HG03108 (cell line): ENCODE results near the gene OSBPL1A.

Experiments
- ATAC-seq: cut with Tn5 transposase; IDR thresholded peaks from one replicate; pipeline ENCODE4 v1.9.1; 2021; ENCODE audit warnings: moderate library complexity; ENCODE audit not compliant: unreplicated experiment

Gene OSBPL1A

GRCh38 chr18:24270358-24270936, 127.2 kb downstream of the OSBPL1A start:
- ATAC-seq: no peak

GRCh38 chr18:24268784-24269550, 128.7 kb downstream of the OSBPL1A start:
- no peak for ATAC-seq

- no peak for ATAC-seq
These were observed 129.7 kb downstream of the OSBPL1A start for GRCh38 chr18:24267878-24268277.

- ATAC-seq: no peak
These were observed 131.5 kb downstream of the OSBPL1A start for GRCh38 chr18:24266131-24266530.

- no peak for ATAC-seq
These were observed 132.0 kb downstream of the OSBPL1A start for GRCh38 chr18:24265502-24266064.

- no peak for ATAC-seq
These were observed 134.6 kb downstream of the OSBPL1A start for GRCh38 chr18:24263050-24263449.

- no peak for ATAC-seq
These were observed 135.5 kb downstream of the OSBPL1A start for GRCh38 chr18:24262087-24262486.

GRCh38 chr18:24259869-24260641, 137.6 kb downstream of the OSBPL1A start:
- ATAC-seq: no peak

GRCh38 chr18:24254071-24254470, 143.6 kb downstream of the OSBPL1A start:
- no peak for ATAC-seq

GRCh38 chr18:24249716-24250115, 147.9 kb downstream of the OSBPL1A start:
- ATAC-seq: no peak

- no peak for ATAC-seq
These were observed 149.3 kb downstream of the OSBPL1A start for GRCh38 chr18:24248359-24248758.

GRCh38 chr18:24246143-24246542, 151.5 kb downstream of the OSBPL1A start:
- peak; percentile 74 for ATAC-seq

GRCh38 chr18:24244698-24245097, 152.9 kb downstream of the OSBPL1A start:
- no peak for ATAC-seq

- ATAC-seq: no peak
These were observed 153.9 kb downstream of the OSBPL1A start for GRCh38 chr18:24243677-24244076.

- no peak for ATAC-seq
These were observed 158.3 kb downstream of the OSBPL1A start for GRCh38 chr18:24239341-24239740.

GRCh38 chr18:24238387-24238786, 159.2 kb downstream of the OSBPL1A start:
- no peak for ATAC-seq

- no peak for ATAC-seq
These were observed 162.7 kb downstream of the OSBPL1A start for GRCh38 chr18:24234850-24235418.

GRCh38 chr18:24234330-24234729, 163.3 kb downstream of the OSBPL1A start:
- no peak for ATAC-seq

- no peak for ATAC-seq
These were observed 164.8 kb downstream of the OSBPL1A start for GRCh38 chr18:24232800-24233199.

- ATAC-seq: no peak
These were observed 165.6 kb downstream of the OSBPL1A start for GRCh38 chr18:24231773-24232735.
